HG03060 (cell line): Measurements from ENCODE around the gene CCT7.
A peak's percentile ranks its signal among the peaks of the same experiment; 100 is the strongest.
"Not testable (repeated sequence)": the region's sequence is repeated elsewhere in the genome, so short reads cannot be mapped to it uniquely, and the experiment has no call there.

Experiments used
- ATAC-seq: cut with Tn5 transposase; IDR thresholded peaks from one replicate; pipeline ENCODE4 v1.9.1; 2021; ENCODE audit warnings: low read depth, moderate number of reproducible peaks; ENCODE audit not compliant: unreplicated experiment

Gene CCT7

GRCh38 chr2:73233932-73234832 lies at the start of gene CCT7:
TSS of gene CCT7 (plus strand) at chr2:73234308. CDS start at chr2:73234379, 71 bp downstream.
- peak; percentile 41 for ATAC-seq

DNA sequence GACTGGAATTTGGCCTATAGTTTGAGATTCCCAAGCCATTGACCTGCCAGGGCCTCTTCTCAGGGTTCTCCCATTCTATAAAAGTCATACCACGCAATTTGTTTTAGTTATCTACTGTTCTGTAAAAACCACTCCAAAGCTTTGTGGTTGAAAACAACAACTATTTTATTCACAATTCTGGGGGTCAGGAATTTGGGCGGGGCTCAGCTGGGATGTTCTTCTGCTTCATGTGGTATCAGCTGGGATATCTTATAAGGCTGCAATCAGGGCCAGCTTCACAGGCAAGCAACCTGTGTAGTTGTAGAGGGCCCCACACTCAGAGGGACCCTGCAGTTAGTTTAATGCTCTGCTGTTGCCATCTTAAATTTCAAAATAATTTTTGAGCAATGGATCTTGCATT lies 48.1 kb upstream of the CCT7 start:
- no peak for ATAC-seq

- no peak for ATAC-seq
Observed at GRCh38 chr2:73187549-73187948, 46.6 kb upstream of the CCT7 start.

GRCh38 chr2:73197579-73197978 lies 36.5 kb upstream of the CCT7 start:
- ATAC-seq, result no peak

DNA sequence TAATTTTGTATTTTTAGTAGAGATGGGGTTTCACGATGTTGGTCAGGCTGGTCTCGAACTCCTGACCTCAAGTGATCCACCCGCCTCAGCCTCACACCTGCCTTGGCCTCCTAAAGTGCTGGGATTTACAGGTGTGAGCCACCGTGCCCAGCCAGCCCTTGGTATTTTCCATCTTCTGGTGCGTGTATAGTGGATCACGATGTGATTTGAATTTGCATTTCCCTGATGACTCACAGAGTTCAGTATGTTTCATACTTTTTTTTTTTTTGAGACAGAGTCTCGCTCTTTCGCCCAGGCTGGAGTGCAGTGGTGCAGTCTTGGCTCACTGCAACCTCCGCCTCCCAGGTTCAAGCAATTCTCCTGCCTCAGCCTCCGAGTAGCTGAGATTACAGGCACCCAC lies 33.8 kb upstream of the CCT7 start:
- not testable (repeated sequence) for ATAC-seq

- no peak for ATAC-seq
Observed at GRCh38 chr2:73202156-73203054, 31.7 kb upstream of the CCT7 start, which contains the start of gene NOTO. TSS of gene NOTO (plus strand) at chr2:73202574. CDS start at chr2:73202667, 93 bp downstream.

- no peak for ATAC-seq
Observed at GRCh38 chr2:73203055-73203681, 30.9 kb upstream of the CCT7 start.

- ATAC-seq, result no peak
Observed at GRCh38 chr2:73205611-73206010, 28.5 kb upstream of the CCT7 start.

- ATAC-seq, result no peak
Observed at GRCh38 chr2:73208258-73208657, 25.9 kb upstream of the CCT7 start.

- ATAC-seq, result no peak
Observed at GRCh38 chr2:73210019-73210418, 24.1 kb upstream of the CCT7 start.

GRCh38 chr2:73210696-73211095 lies 23.4 kb upstream of the CCT7 start:
- ATAC-seq, result no peak

DNA sequence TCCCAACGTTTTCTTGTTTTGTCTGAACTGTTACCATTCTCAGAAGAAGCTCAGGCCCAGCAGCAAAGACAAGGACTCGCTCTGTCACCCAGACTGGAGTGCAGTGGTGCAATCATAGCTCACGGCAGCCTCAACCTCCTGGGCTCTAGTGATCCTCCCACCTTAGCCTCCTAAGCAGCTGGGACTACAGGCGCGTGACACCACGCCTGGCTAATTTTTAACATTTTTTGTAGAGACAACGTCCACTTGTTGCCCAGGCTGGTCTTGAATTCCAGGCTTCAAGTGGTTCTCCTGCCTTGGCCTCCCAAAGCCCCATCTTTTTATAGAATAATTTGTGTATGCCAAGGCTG lies 22.0 kb upstream of the CCT7 start:
- no peak for ATAC-seq

DNA sequence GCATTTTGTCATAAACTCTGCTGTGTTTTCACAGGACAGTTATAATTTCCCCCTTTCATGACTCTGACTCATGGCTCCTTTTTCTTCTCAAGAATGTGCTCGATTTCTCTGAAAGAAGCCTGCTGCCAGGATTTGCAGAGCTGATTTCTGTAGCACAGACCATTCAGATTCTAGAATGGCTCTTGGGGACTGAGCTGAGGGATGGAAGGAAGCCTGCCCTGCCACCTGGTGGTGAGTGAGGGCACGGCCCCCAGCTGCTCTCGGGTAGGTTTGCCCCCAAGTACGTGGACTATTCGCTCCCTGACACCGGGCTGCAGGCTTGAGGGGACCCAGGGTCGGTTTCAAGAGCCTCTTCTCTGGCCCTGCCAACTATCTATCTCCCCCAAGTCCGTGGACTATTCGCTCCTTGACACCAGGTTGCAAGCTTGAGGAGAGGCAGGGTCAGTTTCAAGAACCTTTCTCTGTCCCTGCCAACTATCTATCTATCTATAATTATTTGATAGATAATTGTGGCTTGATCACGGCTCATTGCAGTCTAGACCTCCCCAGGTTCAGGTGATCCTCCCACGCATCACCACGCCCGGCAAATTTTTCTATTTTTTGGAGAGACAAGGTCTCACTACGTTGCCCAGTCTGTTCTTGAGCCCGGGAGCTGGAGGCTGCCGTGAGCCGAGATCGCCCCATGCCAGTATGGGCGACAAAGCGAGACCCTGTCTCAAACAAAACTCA lies 21.5 kb upstream of the CCT7 start:
- peak; percentile 31 for ATAC-seq

DNA sequence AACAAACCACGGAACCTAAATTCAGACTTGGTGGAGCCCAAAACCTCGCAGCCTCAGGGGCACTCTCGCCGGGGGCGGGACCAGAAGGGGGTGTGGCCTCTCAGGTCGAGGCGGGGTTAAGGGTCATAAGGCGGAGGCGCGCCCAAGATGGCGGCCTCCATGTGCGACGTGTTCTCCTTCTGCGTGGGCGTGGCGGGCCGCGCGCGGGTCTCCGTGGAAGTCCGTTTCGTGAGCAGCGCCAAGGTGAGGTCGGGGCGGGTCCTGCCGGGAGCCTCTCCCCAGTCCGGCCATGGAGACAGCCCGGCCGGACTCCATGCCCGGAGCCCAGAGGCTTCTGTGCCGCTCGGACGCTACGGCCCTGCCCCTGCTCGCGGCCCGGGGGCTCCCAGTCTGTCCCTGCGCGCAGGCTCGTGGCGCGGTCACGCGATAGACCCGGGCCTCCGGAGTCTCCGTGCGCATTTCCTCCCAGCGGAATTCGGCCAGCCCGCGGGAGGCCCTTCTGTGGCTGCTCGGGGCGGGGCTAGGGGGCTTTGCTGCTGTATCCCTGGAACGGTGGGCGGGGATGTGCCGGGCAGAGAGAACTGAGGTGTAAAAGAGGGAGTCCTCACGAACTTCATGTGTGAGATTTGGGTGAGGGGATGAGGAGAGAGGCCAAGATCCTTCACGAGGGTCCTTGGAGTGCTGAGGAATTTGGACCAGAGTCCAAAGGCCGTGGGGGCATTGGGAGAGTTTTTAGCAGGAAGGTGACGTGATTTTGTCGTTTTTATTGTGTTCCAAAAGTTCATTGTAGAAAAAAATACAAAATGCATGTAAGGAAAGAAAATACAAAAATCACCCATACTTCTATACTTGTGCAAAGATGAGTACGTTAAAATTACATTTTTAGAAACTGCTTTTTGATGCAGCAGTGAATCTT lies 19.7 kb upstream of the CCT7 start, which contains the start of gene SMYD5:
Gene SMYD5 (plus strand): TSS at position 126 of the 916 bp plus-strand sequence. CDS start 22 bp downstream, at position 148.
- peak; percentile 82 for ATAC-seq

- ATAC-seq, result no peak
Observed at GRCh38 chr2:73215254-73215653, 18.9 kb upstream of the CCT7 start.

GRCh38 chr2:73217160-73217559 lies 16.9 kb upstream of the CCT7 start:
- no peak for ATAC-seq

DNA sequence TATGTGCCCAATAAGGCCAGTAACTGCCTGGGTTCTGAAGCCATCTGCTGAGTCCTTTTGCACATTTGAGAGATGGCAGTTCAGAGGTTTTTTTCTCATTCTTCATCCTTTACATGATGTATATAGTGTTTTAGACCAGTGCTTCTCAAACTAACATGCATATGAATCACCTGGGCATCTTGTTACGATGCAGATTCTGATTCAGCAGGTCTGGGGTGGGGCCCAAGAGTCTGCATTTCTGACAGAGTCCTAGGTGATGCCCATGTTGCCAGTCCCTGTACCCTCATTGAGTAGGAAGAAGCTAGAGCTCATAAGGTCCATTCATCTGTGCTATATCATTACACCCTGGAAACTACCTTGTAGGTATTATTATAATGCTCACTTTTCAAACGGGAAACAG lies 16.3 kb upstream of the CCT7 start:
- ATAC-seq, result no peak

DNA sequence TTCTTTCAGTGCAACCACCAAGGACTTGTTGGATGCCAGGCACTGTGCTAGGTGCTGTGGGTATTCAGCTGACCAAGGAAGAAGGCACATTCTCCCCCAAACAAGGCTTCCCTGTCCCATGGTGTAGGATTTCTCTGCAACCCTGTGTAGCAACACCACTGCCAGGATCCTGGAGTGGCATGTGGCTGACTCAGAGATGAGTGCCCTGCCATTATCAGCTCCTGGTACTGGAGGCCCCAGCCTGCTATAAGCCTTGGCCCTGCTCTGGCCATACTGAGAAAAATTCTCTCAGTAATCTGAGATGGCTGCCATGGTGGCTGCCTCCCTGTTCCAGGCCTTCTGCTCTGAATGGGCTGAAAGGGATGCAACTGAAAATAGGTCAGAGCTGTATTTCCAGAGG lies 15.8 kb upstream of the CCT7 start:
- no peak for ATAC-seq

DNA sequence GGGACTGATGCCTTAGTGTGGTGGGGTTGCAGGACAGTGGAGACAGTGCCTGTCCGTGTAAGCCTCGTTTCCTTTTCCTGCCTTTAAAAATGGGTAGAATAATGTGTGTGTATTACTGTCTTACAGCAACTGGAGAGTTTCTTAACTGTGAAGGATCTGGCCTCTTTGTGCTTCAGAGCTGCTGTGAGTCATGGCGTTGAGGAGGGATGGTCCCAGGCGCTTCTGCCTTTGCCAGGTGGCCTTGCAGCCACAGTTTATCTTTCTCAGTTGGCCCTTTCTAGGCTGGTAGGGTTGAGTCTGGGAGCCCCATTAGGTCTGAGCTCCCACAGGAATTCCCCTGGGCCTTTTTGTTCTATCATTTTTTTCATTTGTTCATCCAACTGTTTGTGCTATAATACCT lies 10.3 kb upstream of the CCT7 start:
- no peak for ATAC-seq
